Kasumi-1 (cell line): ENCODE results near the gene GNB1L.

ENCODE experiments used
- DNase-seq, 2 experiments: peaks; one replicate each; lab custom pipeline; 2025; lab: John Stamatoyannopoulos, UW

Gene GNB1L

GRCh38 chr22:19823191-19823901 lies 31.3 kb downstream of the GNB1L start:
- no peak for DNase-seq

GRCh38 chr22:19822301-19823117 lies 32.2 kb downstream of the GNB1L start:
- no peak for DNase-seq

- DNase-seq: no peak
Observed at GRCh38 chr22:19821523-19822300, 33.0 kb downstream of the GNB1L start.

- DNase-seq: peak in 1 of 2 experiments; percentile 16
Observed at GRCh38 chr22:19820880-19821522, 33.7 kb downstream of the GNB1L start.

- no peak for DNase-seq
Observed at GRCh38 chr22:19819911-19820879, 34.5 kb downstream of the GNB1L start.

GRCh38 chr22:19819208-19819910 lies 35.3 kb downstream of the GNB1L start:
- DNase-seq: no peak

- DNase-seq: no peak
Observed at GRCh38 chr22:19818324-19819207, 36.1 kb downstream of the GNB1L start.

GRCh38 chr22:19816372-19817119 lies 38.1 kb downstream of the GNB1L start:
- DNase-seq: no peak

GRCh38 chr22:19815823-19816290 lies 38.8 kb downstream of the GNB1L start:
- DNase-seq: no peak

GRCh38 chr22:19815093-19815822 lies 39.4 kb downstream of the GNB1L start:
- no peak for DNase-seq

- DNase-seq: no peak
Observed at GRCh38 chr22:19814428-19814827, 40.2 kb downstream of the GNB1L start.

- no peak for DNase-seq
Observed at GRCh38 chr22:19812910-19813309, 41.8 kb downstream of the GNB1L start.

- DNase-seq: no peak
Observed at GRCh38 chr22:19811811-19812771, 42.6 kb downstream of the GNB1L start.

GRCh38 chr22:19811211-19811621 lies 43.5 kb downstream of the GNB1L start:
- no peak for DNase-seq

GRCh38 chr22:19810381-19811201 lies 44.1 kb downstream of the GNB1L start:
- DNase-seq: no peak

- no peak for DNase-seq
Observed at GRCh38 chr22:19809741-19810140, 44.9 kb downstream of the GNB1L start.
